SW 1271 (cell line): ENCODE measurements around the gene SPDYE11.
"Not testable (repeated sequence)": the region's sequence is repeated elsewhere in the genome, so short reads cannot be mapped to it uniquely, and the experiment has no call there.

Source experiments
- DNase-seq, 2 experiments: peaks; one replicate each; lab custom pipeline; 2025; lab: John Stamatoyannopoulos, UW

Gene SPDYE11

GRCh38 chr7:73057811-73058210, at the start of gene SPDYE11:
Gene SPDYE11, minus strand, starts transcription at chr7:73057911. Its CDS starts 1,800 bp downstream, at chr7:73056111.
- not testable (repeated sequence) for DNase-seq

GRCh38 chr7:73085938-73086337, 28.2 kb upstream of the SPDYE11 start, which contains the start of gene SPDYE9:
Gene SPDYE9, minus strand, starts transcription at chr7:73086038. Its CDS starts 1,800 bp downstream, at chr7:73084238.
- DNase-seq, result not testable (repeated sequence)

GRCh38 chr7:73029666-73030065, 28.0 kb downstream of the SPDYE11 start, which contains the start of gene SPDYE8:
Gene SPDYE8, minus strand, starts transcription at chr7:73029766. Its CDS starts 1,800 bp downstream, at chr7:73027966.
- not testable (repeated sequence) for DNase-seq

GRCh38 chr7:73006491-73006890, 51.2 kb downstream of the SPDYE11 start:
- DNase-seq, result not testable (repeated sequence)

GRCh38 chr7:73005693-73006447, 51.8 kb downstream of the SPDYE11 start:
- DNase-seq, result not testable (repeated sequence)

- DNase-seq, result not testable (repeated sequence)
These were observed 52.4 kb downstream of the SPDYE11 start for GRCh38 chr7:73005356-73005692.

GRCh38 chr7:72997887-72998468, 59.7 kb downstream of the SPDYE11 start:
- DNase-seq, result not testable (repeated sequence)
